GM06990 (cell line): ENCODE results near the gene FUT1.

Experiments
- DNase-seq: peaks from one replicate; pipeline ENCODE4 v3.0.0-alpha.2; 2011; ENCODE audit not compliant: insufficient read length; ENCODE audit errors: extremely low read depth
- H3K27me3 ChIP-seq: replicated peaks from 2 replicates; pipeline ENCODE4 v1.6.0; 2011; ENCODE audit warnings: low read length; ENCODE audit not compliant: control insufficient read depth, insufficient read depth
- H3K36me3 ChIP-seq: 2 replicates; pipeline ENCODE4 v1.5.1; 2011; ENCODE audit warnings: low read length; ENCODE audit not compliant: control insufficient read depth, insufficient read depth
- H3K4me3 ChIP-seq: replicated peaks from 2 replicates; pipeline ENCODE4 v1.5.1; 2011; ENCODE audit warnings: low read depth, mild to moderate bottlenecking, control low read depth, low read length
- CTCF ChIP-seq: IDR thresholded peaks from 2 replicates; pipeline ENCODE4 v1.5.1; 2011; ENCODE audit warnings: low read length, control low read depth, mild to moderate bottlenecking, inconsistent platforms; ENCODE audit not compliant: insufficient read depth, poor library complexity, severe bottlenecking

The FUT1 gene

GRCh38 chr19:48757741-48758144 is 5.3 kb upstream of the FUT1 start:
- H3K4me3 ChIP-seq: no peak overlapping the region
- H3K27me3 ChIP-seq: no peaks in the 10 kb centered on the region; the same call in 1 of the 2 replicates
- no peak for DNase-seq
- no peaks in the 10 kb centered on the region for H3K36me3 ChIP-seq
- TF ChIP-seq CTCF: no peak

GRCh38 chr19:48757089-48757675 is 4.7 kb upstream of the FUT1 start:
- no peaks in the 10 kb centered on the region; the same call in 1 of the 2 replicates for H3K27me3 ChIP-seq
- no peak overlapping the region for H3K4me3 ChIP-seq
- no peak for DNase-seq
- no peaks in the 10 kb centered on the region for H3K36me3 ChIP-seq
- TF ChIP-seq CTCF: no peak

- H3K4me3 ChIP-seq: no peak overlapping the region
- no peaks in the 10 kb centered on the region; the same call in 1 of the 2 replicates for H3K27me3 ChIP-seq
- no peak for TF ChIP-seq CTCF
- no peak for DNase-seq
- H3K36me3 ChIP-seq: no peaks in the 10 kb centered on the region
These were observed 4.2 kb upstream of the FUT1 start for GRCh38 chr19:48756686-48757085.

GRCh38 chr19:48756212-48756611 is 3.8 kb upstream of the FUT1 start:
- TF ChIP-seq CTCF: no peak
- Histone ChIP-seq H3K36me3 (no peaks in the 10 kb centered on the region), H3K4me3 (no peak overlapping the region), H3K27me3 (no peaks in the 10 kb centered on the region; the same call in 1 of the 2 replicates)
- no peak for DNase-seq

GRCh38 chr19:48755787-48756186 is 3.3 kb upstream of the FUT1 start:
- DNase-seq: no peak

More at GRCh38 chr19:48755787-48756186, 3.3 kb upstream of the FUT1 start:
- Histone ChIP-seq H3K4me3 (no peak overlapping the region), H3K36me3 (no peaks in the 10 kb centered on the region), H3K27me3 (no peaks in the 10 kb centered on the region; the same call in 1 of the 2 replicates)
- TF ChIP-seq CTCF: no peak
